Astrocyte (in vitro differentiated cells and primary cell): ENCODE results near the gene CLEC4E.

Experiments
- EZH2 ChIP-seq: IDR thresholded peaks from 2 replicates; pipeline ENCODE4 v1.6.1; 2012; ENCODE audit warnings: mild to moderate bottlenecking, low read length, inconsistent platforms; ENCODE audit not compliant: insufficient read depth
- TF ChIP-seq, protein P1 (sequence below): IDR thresholded peaks from 2 replicates; pipeline ENCODE4 v1.5.1; 2011; ENCODE audit warnings: low read depth, mild to moderate bottlenecking, inconsistent platforms, low read length, moderate library complexity; ENCODE audit not compliant: insufficient read depth

GRCh38 chr12:8554451-8555195, 13.9 kb upstream of the CLEC4E start:
- TF ChIP-seq, protein P1, sequence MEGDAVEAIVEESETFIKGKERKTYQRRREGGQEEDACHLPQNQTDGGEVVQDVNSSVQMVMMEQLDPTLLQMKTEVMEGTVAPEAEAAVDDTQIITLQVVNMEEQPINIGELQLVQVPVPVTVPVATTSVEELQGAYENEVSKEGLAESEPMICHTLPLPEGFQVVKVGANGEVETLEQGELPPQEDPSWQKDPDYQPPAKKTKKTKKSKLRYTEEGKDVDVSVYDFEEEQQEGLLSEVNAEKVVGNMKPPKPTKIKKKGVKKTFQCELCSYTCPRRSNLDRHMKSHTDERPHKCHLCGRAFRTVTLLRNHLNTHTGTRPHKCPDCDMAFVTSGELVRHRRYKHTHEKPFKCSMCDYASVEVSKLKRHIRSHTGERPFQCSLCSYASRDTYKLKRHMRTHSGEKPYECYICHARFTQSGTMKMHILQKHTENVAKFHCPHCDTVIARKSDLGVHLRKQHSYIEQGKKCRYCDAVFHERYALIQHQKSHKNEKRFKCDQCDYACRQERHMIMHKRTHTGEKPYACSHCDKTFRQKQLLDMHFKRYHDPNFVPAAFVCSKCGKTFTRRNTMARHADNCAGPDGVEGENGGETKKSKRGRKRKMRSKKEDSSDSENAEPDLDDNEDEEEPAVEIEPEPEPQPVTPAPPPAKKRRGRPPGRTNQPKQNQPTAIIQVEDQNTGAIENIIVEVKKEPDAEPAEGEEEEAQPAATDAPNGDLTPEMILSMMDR, result no peak
- no peak for TF ChIP-seq EZH2
